Osteocyte (in vitro differentiated cells): ENCODE results near the gene ZBTB1. TPM values are rescaled to one million over a fixed set of nuclear protein-coding genes. Genes with fewer than 3 reads are reported as not detected.

Source experiments
- DNase-seq: peaks from one replicate; pipeline ENCODE4 v3.0.0; 2021; ENCODE audit warnings: mixed read lengths; ENCODE audit not compliant: unreplicated experiment; ENCODE audit errors: extremely low spot score
- H3K27ac Mint-ChIP-seq: one replicate; pipeline ENCODE4 v1.8.0; 2021; ENCODE audit warnings: mild to moderate bottlenecking, mixed read lengths; ENCODE audit not compliant: unreplicated experiment
- H3K27me3 Mint-ChIP-seq: one replicate; pipeline ENCODE4 v1.8.0; 2021; ENCODE audit warnings: mixed read lengths; ENCODE audit not compliant: unreplicated experiment
- H3K36me3 Mint-ChIP-seq: one replicate; pipeline ENCODE4 v1.8.0; 2021; ENCODE audit warnings: mixed read lengths; ENCODE audit not compliant: unreplicated experiment
- H3K4me1 Mint-ChIP-seq: one replicate; pipeline ENCODE4 v1.8.0; 2021; ENCODE audit warnings: mixed read lengths; ENCODE audit not compliant: unreplicated experiment
- H3K4me3 Mint-ChIP-seq: one replicate; pipeline ENCODE4 v1.8.0; 2021; ENCODE audit warnings: mild to moderate bottlenecking, moderate library complexity, mixed read lengths; ENCODE audit not compliant: unreplicated experiment
- H3K9me3 Mint-ChIP-seq: one replicate; pipeline ENCODE4 v1.8.0; 2021; ENCODE audit warnings: mixed read lengths; ENCODE audit not compliant: unreplicated experiment
- CTCF ChIP-seq: fragments of 200-600 bp; sonication (generic); IDR thresholded peaks from 2 replicates; pipeline ENCODE4 v1.5.0; 2021; ENCODE audit warnings: antibody characterized with exemption, mild to moderate bottlenecking, moderate library complexity
- total RNA-seq: library from RNA; stranded (reverse); gene quantifications from 2 replicates; pipeline ENCODE4 v1.2.1, GENCODE V29; 2021

ZBTB1 gene
- total RNA-seq, 1 donor from 2014 or later: 67.0 TPM

GRCh38 chr14:64522591-64523355 is 18.2 kb downstream of the ZBTB1 start:
- Mint-ChIP-seq H3K4me1 (peaks cover 15% of the 10 kb centered on the region), H3K9me3 (no peaks in the 10 kb centered on the region), H3K36me3 (peaks cover 18% of the 10 kb centered on the region), H3K27me3 (no peaks in the 10 kb centered on the region), H3K27ac (no peak overlapping the region), H3K4me3 (no peak overlapping the region)
- no peak for DNase-seq
- TF ChIP-seq CTCF: no peak

GRCh38 chr14:64525354-64525753 is 20.8 kb downstream of the ZBTB1 start:
- no peak overlapping the region for H3K4me3 Mint-ChIP-seq
- peaks cover 10% of the 10 kb centered on the region for H3K4me1 Mint-ChIP-seq
- H3K36me3 Mint-ChIP-seq: peaks cover 33% of the 10 kb centered on the region
- H3K27ac Mint-ChIP-seq: peak overlapping the region; percentile 7
- H3K27me3 Mint-ChIP-seq: no peaks in the 10 kb centered on the region
- DNase-seq: no peak
- TF ChIP-seq CTCF: no peak
- H3K9me3 Mint-ChIP-seq: no peaks in the 10 kb centered on the region

- no peaks in the 10 kb centered on the region for H3K9me3 Mint-ChIP-seq
- peaks cover 2% of the 10 kb centered on the region for H3K4me1 Mint-ChIP-seq
- H3K27ac Mint-ChIP-seq: no peak overlapping the region
- H3K27me3 Mint-ChIP-seq: no peaks in the 10 kb centered on the region
- no peak for TF ChIP-seq CTCF
- DNase-seq: no peak
- peaks cover 19% of the 10 kb centered on the region for H3K36me3 Mint-ChIP-seq
- no peak overlapping the region for H3K4me3 Mint-ChIP-seq
Measured at GRCh38 chr14:64531567-64531966, 27.0 kb downstream of the ZBTB1 start.

GRCh38 chr14:64536488-64537245 is 32.1 kb downstream of the ZBTB1 start:
- H3K36me3 Mint-ChIP-seq: no peaks in the 10 kb centered on the region
- TF ChIP-seq CTCF: no peak
- H3K27me3 Mint-ChIP-seq: no peaks in the 10 kb centered on the region
- DNase-seq: no peak
- peaks cover 16% of the 10 kb centered on the region for H3K4me1 Mint-ChIP-seq
- H3K9me3 Mint-ChIP-seq: no peaks in the 10 kb centered on the region
- H3K27ac Mint-ChIP-seq: peak overlapping the region; percentile 33
- no peak overlapping the region for H3K4me3 Mint-ChIP-seq
